GM19438 (cell line): ENCODE data around the gene TMEM209.
"Not testable (repeated sequence)": the region's sequence is repeated elsewhere in the genome, so short reads cannot be mapped to it uniquely, and the experiment has no call there.

ENCODE experiments used
- ATAC-seq: cut with Tn5 transposase; IDR thresholded peaks from one replicate; pipeline ENCODE4 v1.9.1; 2021; ENCODE audit warnings: low read depth; ENCODE audit not compliant: unreplicated experiment

Gene TMEM209

DNA sequence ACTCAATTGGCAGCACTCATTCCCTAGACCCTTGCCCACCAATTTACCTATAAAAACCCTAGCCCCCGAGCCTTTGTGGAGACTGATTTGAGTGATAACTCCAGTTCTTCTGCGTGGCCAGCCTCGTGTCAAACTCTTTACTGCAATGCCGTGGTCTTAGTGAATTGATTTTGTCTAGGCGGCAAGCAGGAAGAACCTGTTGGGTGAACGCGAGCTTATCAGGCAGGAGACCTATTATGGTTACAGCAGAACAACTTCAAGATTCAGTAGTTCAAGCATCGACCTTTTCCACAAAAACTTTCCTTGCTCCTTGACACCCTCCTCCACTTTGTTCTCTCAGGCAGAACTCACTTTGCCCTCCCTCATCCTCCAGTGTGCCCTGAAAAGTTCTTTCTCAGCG lies 14.7 kb upstream of the TMEM209 start:
- no peak for ATAC-seq

DNA sequence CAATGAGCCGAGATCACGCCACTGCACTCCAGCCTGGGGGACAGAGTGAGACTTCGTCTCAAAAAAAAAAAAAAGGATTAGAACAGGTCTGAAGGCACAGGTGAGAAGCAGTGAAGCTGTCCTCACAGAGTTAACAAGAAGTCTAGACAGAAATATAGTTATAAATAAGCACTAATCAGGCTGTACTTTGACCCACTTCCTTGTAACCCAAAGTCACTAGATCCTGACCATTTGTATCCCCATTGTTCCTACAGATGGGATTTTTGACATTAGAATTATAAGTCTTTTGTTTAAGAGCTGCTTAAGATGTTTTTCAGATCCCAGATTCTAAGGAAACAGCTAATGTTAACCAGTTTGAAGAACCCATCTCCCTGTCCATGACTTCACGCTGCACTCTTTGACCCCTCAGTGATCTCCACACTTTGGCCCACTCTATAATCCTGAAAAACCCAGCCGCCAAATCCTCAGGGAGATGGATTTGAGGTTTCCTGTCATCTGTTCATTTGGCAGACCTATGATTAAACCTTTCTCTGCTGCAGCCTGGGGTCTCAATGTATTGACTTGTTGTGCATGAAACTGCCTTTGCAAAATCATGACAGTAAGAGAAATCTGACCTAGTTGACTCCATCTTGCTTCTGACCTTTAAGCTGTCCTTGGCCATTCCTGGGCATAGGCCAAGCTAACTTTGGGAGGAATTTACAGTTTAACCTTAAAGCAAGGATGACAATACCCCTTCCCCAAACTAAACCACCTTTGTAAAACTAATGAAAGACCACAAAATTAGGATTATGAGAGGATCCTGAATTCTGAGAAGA lies 13.8 kb upstream of the TMEM209 start:
- no peak for ATAC-seq

DNA sequence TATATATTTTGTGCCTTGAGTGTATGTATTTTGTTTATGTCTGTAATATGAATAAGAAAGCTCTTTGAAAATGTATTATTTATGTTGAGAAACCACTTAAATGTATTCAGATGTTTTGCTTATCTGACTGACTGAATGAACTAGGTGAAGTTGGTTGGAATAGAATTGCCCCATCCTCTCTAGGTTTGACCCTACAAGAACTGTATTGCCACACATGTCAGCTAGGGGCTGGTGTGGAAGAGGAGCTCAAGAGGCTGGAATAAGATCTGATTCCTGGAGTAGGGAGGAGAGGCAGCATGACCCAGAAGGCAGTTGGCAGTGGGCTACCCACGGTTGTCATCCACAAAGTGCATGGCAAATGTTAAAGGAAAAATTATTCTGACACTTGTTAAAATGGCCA lies 11.5 kb upstream of the TMEM209 start:
- ATAC-seq = no peak

DNA sequence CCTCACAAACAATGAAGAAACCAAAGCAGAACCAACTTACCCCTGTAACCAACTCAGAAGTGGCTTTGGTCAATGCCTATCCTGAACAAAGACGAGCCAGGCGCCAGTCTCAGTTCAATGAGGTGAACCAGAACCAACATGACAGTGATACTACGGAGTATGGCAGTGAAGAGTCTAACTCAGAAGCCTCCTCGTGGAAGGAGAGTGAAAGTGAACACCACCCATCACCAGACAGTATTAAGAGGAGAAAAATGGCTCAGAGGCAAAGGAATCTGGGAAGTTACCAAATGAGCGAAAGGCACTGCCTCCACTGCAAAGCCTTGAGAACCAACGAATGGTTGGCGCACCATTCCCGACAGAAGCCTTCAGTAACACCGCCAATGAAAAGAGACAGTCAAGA lies 10.8 kb upstream of the TMEM209 start:
- no peak for ATAC-seq

DNA sequence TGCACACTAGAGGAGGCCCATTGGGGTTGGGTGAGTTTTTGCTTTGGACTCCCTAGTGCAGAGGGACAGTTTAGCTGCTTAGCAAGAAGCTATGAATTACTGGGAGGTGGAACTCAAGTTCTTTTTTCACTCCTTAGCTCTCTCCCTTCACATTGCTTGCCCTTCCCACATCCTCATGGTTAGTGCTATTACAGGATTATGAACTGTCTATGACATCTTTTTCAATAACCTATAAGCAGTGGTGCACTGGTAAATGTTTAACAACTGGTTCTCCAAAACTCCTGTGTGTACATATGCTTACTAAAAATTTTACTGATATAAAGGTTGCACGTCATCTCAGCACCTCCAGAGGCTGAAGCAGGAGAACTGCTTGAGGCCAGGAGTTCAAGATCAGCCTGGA lies 8.6 kb upstream of the TMEM209 start:
- ATAC-seq = no peak

DNA sequence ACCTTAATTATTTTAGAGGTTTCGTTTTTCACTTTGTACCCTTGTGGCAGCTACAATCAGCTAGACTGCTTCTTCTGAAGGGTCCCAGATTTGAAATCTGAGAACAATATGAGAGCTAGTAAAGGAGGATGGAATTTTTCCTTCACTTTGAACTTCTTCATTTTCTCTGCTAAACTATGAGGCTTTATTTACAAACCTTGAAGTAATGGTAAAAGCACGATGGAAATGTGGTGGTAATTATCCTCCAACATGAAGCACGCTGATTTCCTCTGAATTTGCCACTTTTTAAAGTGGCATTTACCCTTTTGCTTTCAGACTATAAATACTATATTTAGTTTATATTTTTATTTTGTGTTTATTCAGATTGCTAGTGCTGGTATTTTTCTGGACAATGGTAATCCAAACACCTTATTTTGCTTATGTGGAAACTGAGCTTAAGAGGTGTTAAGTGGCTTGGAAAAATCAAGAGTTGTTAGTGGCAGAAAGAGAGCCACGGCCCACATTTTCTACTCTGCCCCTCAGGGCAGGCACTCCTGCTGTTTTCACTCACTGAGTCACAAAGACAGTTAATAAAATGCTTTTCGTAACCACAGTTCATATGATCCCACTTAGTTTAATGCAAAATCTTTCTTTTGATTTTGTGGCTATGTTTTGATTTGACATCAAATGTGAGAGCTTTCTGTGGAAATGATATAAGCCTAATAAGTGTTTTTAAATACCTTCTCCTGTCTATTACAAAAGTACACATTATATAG lies 5.2 kb upstream of the TMEM209 start:
- no peak for ATAC-seq

DNA sequence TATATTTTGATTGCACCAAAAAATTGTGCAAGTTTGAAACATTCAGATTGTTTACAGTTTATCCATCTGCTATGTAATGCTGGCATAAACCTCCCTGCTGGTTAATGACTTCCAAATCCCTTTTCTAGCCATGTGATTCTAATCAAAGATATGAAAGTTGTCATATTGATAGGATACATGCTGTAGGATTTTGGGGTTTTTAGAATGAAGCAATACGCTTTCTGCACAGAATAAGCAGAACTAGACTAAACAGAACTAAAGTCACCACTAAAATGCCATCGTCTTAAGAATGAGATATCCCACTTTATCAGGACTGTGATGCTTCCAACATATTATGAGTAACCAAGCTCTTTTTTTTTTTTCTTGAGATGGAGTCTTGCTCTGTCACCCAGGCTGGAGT lies 3.3 kb upstream of the TMEM209 start:
- no peak for ATAC-seq

DNA sequence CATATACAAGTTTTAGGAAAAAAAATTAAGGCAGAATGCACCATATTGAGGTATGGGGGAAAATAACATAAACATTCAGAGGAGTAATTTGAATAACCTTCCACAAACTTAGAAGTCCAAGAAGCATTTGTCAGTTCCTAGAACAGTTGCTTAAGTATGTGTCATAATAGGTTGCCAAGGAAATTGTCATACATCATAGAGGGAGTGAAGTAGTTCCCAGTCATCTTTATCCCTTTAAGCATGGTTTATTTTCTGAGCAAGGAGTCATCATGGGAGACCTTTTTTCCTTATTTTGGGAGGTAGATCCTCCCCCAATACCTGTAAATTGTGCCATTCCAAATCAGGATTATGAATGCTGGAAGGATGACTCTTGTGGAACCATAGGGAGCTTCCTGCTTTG lies 2.4 kb upstream of the TMEM209 start, which contains the start of gene SSMEM1:
Gene SSMEM1 (plus strand): TSS at position 219 of the 400 bp plus-strand sequence. CDS start 51 bp downstream, at position 270.
- ATAC-seq = no peak

DNA sequence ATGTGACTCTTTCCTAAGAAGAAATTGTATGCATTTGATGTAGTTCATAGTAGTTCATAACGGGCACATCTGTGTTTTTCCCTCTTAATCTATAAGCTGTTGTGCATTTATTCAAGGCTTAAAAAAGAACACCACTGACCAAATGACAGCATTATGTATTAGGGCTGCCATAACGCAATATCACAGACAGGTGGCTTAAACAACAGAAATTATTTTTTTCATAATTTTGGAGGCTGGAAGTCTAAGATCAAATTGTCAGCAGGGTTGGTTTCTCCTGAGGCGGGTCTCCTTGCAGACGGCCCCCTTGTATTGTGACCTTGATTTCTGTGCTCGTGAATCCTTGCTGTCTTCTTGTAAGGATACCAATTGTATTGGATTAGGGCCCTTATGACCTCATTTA lies 1.8 kb upstream of the TMEM209 start:
- no peak for ATAC-seq

DNA sequence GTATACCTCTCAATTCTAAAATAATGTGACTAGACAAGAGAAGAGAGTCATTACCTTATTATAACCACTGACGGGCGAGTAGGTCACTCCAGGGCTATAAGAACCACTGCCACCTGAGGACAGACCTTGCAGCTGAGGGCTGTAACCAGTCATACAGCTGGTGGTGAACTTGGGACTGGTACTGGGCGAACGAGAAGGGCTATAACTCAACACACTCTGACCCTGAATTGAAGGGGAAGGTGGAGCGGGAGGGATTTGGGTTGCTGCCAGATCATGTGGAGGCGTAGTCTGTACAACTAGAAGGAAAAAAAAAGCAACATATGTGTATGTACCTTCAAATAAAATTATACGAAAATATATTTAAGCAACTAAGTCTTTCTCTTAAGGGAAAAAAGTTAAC lies 3.4 kb downstream of the TMEM209 start:
- no peak for ATAC-seq

DNA sequence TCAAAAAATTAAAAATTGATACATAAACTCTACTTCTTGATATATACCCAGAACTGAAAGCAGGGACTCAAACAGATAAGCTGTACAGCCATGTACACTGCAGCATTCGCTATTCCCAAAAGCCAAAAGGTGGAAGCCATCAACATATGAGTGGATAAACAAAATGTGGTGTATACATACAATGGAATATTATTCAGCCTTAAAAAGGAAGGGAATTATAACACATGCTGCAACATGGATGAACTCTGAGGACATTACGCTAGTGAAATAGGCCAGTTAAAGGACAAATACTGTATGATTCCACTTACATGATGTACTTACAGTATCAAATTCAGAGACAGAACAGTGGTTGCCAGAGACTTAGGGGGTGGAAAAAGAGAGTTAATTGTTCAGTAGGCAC lies 8.1 kb downstream of the TMEM209 start:
- ATAC-seq = no peak

DNA sequence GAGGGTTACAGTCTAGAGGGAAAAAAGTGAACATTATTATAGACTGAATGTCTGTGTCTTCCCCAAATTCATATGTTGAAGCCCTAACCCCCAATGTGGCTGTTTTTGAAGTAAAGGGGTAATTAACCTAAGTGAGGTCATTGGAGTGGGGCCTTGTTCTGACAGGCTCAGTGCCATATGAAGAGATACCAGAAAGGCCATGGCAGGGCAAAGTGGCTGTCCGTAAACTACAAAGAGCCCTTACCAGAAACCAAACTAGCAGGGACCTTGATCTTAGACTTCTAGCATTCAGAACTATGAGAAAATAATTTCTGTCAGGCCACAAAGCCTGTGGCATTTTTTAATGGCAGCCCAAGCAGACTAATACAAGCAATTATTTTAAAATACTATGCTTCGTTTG lies 8.7 kb downstream of the TMEM209 start:
- no peak for ATAC-seq

DNA sequence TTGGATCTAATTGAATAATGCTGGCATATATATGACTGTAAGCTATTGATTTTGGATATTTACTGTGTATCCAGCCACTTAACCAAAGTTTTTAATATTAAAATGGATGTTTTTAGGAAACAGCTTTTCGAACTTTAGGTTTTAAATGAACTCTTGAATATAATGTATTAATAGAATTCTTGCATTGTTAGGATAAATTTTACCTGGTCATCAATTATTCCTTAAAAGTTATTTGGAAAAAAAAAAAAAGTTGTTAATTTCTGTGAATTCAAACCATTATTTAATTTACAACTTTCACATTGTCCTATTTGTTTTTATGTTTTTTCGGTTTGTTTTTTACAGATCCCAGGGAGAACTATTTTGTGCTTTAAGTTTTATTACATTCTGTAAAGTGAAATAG lies 9.8 kb downstream of the TMEM209 start:
- ATAC-seq = no peak

DNA sequence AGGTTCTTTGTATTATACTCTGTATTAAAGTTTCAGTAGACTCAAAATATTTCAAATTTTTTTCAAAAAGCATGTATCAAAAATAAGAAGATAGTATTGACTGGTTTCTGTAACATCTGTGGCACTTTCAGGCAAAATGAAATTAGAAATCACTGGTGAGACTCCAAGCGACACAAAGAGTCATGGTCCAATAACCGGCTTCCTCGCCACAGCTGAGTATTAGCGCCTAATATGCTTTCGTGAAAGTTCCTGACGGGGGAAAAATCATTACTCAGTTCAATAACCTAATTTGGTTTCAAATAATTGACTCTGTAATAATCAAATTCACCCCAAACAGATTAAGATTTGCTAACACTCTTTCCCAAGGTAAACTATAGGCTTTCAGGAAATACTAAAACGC lies 13.4 kb downstream of the TMEM209 start:
- no peak for ATAC-seq

DNA sequence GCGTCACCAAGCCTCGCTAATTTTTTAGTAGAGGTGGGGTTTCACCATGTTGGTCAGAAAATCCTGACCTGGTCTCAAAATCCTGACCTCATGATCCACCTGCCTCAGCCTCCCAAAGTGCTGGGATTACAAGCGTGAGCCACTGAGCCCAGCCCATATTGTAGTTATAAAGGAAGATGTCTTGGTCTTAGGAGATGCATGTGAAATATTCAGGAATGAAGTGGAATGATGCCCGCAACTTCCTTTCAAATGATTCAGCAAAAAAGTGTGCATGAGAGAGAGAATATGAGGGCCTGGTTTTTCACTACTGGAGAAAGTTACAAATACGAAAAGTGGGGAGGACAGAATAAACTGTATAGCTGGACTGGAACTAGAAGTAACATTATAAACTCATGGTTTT lies 15.9 kb downstream of the TMEM209 start:
- no peak for ATAC-seq

DNA sequence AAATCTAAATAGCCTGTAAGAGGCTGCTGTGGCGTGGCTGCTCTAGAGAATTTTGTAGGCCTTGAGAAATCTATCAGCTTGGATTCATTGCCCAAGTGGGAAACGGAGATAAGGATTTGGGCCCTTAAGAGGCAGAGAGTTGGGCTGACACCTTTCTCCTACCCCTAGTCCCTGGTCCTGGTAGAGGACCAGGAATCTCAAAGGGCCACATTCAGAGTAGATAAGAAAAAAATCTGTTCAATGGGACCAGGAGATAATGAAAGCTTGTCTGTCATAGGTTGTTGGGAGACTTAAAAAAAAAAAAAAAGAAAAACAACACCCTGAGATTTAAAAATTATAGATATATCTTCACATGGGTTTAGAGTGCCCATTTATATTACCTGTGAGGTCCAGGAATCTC lies 17.8 kb downstream of the TMEM209 start:
- no peak for ATAC-seq

DNA sequence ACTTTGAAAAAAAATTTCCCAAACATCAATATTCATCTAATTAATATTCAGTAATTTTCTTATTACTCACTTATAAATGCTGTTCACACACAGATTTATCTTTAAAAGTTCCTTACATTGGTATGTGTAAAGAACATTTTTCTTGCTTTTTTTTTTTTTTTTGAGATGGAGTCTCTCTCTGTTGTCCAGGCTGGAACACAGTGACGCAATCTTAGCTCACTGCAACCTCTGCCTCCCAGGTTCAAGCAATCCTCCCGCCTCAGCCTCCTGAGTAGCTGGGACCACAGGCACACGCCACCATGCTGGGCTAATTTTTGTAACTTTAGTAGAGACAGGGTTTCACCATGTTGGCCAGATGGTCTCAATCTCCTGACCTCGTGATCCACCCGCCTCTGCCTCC lies 20.9 kb downstream of the TMEM209 start:
- not testable (repeated sequence) for ATAC-seq

DNA sequence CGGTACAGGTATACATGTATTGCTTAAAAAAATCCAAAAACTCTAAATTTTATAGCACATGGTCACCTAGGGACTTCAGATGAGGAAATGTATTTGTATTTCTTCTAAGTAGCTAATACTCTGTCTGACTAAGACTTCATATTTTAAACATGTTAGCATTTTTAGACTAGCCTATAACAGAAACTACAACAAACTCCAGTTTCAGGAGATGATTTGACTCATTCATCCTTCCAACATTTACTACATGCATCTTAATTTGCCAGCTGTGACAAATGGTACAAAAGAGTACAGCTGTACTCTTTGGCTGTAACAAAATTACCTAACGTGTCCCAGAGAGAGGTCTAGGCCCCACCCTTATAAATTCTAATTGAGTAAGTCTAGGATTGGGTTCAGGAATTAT lies 22.2 kb downstream of the TMEM209 start:
- ATAC-seq = peak; percentile 74

DNA sequence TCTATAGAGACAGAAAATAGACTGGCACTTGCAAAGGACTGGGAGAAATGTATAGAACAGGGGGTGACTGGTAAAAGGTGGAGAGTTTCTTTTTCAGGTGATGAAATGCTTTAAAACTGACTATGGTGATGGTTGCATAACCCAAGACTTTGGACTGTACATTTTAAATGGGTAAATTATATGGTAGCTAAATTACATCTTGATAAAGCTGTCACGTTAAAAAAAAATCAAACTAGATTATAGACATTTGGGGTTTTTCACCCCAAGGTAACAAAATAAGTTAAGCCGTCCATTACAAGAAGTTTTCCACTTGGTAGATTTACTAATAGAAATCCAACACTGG lies 24.0 kb downstream of the TMEM209 start:
- no peak for ATAC-seq

DNA sequence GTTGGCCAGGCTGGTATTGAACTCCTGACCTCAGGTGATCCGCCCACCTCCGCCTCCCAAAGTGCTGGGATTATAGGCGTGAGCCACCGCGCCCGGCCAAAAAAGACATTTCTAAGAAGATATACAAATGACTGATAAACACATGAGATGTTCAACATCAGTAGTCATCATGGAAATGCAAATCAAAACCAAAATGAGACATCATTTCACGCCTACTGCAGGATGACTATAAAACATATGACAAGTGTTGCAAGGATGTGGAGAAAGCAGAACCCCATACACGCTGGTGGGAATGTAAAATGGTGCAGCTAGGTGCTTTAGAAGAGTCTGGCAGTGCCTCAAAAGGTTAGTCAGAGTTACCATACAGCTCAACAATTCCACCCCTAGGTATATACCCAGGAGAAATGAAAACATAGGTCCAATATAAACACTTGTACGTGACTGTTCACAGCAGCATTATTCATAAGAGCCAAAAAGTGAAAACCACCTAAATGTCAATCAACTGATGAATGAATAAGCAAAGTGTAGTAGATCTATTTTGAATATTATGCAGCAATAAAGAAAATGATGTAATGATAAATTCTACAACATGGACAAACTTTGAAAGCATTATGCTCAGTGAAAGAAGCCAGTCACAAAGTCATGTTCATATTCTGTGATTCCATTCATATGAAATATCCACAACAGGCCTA lies 24.5 kb downstream of the TMEM209 start:
- ATAC-seq = no peak

DNA sequence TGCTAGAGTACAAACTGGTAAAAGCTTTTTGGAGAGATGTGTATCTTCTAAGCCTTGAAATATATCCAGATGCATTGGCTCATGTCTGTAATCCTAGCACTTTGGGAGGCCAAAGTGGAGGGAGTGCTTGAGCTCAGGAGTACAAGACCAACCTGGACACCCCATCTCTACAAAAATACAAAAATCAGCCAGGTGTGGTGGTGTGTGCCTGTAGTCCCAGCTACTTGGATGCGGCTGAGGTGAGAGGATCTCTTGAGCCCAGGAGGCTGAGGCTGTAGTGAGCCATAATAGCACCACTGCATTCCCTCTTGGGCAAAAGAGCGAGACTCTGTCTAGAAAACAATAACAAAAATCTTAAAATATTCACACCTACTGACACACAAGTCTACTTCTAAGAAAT lies 25.6 kb downstream of the TMEM209 start:
- ATAC-seq = no peak

DNA sequence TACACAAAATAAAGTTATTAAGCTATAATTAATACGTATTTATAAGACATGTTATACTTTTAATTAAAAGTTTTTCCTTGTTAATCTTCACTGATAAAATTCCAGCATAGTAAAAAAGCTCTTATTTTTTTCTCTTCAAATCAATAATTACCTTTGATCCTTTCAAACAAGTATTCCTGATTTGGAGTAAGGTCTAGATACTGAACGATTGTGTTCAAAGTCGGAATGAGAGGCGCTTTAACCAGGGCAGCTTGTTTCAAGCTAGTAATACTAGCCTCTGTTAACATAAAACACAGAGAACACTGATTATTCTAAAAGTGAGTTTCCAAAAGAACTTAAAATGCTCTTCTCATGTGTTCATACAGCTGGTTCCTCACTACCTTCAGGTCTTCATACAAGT lies 27.0 kb downstream of the TMEM209 start:
- no peak for ATAC-seq
